ENCODE results near the gene ARPC5.

GRCh38 chr1:183656355-183656754 is 20.8 kb upstream of the ARPC5 start:
- TF ChIP-seq CTCF (conservative IDR thresholded peaks at IDR 0.05), result no peak
- TF ChIP-seq ZFX (IDR thresholded peaks at IDR 0.05), result no peak

Measured in C4-2B (cell line).